ENCODE results near the gene RNF32.
"Not testable (repeated sequence)": the region's sequence is repeated elsewhere in the genome, so short reads cannot be mapped to it uniquely, and the experiment has no call there.

Gene RNF32

DNA sequence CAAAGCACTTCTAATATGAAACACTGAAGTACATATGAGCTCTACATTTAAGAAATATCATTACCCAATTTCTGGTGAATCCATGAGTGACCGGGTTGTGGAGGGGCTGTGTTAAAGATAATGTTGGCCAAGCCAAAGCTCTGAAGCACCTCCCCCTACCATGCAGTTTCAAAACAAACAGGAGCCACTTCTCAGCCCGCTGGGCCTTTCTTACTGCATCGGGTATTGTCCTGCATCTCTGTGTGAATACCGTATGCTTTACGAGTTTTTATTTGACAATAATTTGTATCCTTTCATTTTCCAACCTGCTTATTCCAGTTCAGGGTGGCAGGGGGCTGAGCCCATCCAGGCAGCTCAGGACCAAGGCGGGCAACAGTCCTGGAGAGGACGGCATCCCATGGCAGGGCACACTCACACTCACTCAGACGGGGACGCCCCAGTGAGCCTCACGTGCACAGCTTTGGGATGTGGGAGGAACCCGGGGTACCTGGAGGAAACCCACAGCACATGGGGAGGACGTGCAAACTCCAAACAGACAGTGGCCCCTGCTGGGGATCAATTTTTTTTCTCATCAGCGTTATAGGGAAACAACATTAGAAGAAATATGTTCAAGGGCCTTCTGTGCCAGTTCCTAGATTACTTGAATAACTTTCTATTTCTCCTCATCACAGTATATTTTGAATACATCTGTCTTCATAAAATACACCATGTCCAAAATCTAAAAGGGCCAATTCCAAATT lies 1.9 kb downstream of the RNF32 start:
- DNase-seq (ENCODE audit: low read depth in 2 of 2) = no peak

DNA sequence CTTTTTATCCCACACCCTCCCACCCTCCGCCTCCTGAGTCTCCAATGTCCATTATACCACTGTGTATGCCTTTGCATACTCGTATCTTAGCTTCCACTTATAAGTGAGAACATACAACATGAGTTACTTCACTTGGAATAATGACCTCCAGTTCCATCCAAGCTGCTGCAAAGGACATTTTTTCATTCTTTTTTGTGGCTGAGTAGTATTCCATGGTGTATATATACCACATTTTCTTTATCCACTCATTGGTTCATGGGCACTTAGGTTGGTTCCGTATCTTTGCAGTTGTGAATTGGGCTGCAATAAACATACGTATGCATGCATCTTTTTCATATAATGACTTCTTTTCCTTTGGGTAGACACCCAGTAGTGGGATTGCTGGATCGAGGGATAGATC lies 6.8 kb downstream of the RNF32 start:
- DNase-seq (ENCODE audit: low read depth in 2 of 2) = not testable (repeated sequence)

DNA sequence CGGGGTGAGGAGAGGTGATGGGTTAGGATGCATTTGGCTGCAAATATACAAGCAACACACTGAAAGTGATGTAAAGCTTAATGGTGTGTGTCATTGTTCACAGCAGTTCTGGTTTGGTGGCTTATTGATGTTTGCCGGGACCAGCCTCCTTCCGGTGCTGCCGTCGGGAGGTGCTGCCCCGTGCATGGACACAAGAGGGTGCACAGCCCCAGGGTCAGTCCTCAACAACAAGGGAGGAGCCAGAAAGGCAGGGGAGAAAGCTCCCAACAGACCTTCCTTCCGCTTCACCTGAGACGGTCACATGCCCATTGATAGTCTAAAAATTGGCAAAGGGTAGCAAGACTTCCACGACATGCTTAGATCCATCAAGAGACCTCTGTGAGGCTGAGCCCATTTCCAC lies 9.5 kb downstream of the RNF32 start:
- no peak for DNase-seq (ENCODE audit: low read depth in 2 of 2)

DNA sequence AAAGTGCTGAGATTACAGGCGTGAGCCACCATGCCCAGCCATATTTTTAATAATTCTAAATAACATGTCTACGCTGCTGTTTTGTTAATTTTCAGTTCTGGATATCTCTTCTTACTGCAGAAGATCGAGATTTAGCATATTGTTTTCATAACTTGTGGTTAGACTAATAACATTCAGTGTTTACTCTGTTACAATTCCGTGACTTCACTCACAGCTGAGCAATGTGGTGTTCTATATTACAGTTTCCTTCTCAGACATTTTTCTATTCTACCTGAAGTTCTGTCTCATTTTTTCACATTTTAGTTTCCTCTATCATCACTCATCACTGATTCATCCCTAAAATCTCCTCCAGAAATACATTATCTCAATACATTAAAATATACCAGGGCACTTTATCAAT lies 10.9 kb downstream of the RNF32 start:
- DNase-seq (ENCODE audit: low read depth in 2 of 2) = no peak

DNA sequence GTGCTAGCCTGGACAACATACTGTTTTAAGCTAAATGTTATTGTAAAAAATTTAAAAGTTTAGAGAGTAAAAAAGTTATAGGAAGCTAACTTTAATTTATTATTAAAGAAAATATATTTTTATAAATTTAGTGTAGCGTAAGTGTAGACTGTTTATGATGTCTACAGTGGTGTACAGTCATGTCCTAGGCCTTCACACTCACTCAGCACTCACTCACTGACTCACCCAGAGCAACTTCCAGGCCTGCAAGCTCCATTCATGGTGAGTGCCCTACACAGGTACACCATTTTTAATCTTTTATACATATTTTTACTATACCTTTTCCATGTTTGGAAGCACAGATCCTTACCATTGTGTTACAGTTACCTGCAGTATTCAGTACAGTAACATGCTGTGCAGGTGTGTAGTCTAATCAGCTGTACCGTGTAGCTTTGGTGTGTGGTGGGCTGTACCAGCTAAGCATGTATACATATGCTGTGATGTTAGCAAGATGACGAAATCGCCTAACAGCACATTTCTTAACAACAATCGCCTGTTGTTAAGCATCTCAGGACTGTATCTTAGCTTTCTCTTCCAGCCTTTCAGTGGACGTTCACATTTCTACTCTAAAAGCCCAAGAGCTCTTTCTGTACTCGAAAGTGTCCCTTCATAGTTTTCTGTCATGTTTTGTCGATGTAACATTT lies 12.5 kb downstream of the RNF32 start:
- no peak for DNase-seq (ENCODE audit: low read depth in 2 of 2)

DNA sequence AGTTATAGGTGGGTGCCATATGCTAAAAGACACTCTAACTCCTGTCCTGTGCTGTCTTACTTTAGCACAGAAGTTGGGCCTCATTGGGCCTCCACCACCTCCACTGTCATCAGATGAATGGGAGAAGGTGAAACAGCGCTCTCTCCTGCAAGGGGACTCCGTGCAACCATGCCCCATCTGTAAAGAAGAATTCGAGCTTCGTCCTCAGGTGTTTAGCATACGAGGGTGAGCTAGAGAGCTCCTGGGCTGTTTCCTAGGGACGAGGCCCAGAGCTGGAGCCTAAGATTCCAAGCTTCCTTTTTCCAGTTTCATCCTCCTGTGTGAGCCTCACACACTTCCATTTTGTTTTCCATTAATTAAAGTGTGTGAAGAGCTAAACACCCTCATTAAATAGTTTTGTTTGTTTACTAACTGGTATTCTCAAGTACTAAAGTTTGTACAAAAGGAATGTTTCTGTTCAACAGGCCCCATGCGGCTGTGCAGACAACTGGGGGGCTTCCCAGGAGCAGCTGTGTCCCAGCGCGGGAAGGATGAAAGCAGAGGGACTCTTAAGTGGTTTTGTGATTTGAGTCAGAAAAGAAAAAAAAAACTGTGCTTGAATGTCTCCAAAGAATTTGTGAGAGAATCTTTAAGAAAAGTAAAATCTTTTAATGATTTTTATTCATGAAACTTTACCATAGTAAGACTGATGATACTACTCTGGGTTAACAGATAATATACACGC lies 14.1 kb downstream of the RNF32 start:
- no peak for DNase-seq (ENCODE audit: low read depth in 2 of 2)

DNA sequence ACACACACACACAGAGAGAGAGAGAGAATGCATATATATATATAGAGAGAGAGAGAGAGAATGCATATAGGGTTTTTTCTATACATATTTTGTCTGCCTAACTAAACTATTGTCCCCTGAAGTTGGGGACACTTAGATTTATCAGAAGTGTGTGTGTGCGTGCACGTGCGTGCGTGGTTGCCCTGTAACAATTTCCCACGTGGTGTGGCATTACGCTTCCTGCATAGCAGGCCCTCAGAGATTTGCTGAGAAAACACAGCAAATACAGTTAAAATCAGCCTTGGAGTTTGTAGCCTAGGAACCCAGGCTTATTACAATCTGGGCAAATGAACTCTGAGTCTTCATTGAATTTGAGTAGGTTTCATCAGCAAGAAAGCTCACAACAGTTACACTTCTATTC lies 14.7 kb downstream of the RNF32 start:
- DNase-seq (ENCODE audit: low read depth in 2 of 2) = no peak

DNA sequence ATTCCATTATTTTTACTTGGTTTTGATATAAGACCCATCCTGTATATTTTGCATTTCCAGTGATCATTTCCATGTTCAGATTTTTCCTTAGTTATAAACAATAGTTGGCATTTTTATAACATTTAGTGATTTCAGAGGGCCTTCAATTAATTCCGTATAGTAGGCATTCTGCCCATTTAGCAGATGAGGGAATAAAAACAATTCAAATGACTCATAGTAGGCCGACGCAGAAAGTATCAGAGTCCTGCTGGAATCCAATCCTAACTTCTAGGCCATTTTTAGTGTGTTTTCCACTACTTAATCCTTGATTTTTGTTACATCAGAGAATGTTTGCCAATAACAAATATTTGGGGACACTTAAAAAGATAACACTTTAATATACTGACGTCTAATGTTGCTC lies 15.4 kb downstream of the RNF32 start:
- no peak for DNase-seq (ENCODE audit: low read depth in 2 of 2)

DNA sequence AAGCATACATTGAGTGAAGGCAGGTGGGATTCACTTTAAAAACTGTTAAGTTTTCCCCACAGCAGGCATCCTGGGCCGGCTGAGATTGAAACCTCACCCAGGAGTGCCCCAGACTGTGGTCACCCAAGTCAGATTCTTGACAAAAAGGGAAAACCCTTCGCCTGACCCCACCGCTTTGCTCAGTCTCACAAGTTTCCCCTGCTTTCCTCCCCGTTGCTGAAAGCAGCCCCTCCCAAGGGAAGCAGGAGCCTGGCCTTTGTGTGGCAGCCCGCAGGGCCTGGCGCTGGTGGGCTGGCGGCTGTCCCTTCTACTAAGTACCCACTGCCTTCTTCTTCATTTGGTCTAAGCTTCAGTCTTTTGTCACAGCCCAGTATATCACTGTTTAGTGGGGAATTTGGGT lies 16.0 kb downstream of the RNF32 start:
- no peak for DNase-seq (ENCODE audit: low read depth in 2 of 2)

DNA sequence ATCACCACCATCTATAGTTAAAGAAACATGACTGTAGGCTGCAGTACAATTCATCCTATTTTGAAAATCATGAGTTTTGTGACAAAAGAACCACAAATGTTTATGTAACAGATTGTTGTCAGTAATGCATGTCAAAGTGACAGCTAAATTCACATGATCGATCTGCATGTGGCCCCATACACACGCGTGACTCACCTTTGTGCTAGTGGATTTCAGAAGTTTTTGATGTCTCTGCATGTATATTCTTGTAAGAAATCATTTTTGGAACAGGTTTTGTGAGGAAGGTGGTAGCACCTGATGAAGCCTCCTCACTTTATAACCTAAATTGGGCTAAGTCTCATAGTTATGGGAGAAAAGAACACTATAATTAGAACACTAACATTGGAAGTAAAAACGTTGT lies 17.1 kb downstream of the RNF32 start:
- no peak for DNase-seq (ENCODE audit: low read depth in 2 of 2)

DNA sequence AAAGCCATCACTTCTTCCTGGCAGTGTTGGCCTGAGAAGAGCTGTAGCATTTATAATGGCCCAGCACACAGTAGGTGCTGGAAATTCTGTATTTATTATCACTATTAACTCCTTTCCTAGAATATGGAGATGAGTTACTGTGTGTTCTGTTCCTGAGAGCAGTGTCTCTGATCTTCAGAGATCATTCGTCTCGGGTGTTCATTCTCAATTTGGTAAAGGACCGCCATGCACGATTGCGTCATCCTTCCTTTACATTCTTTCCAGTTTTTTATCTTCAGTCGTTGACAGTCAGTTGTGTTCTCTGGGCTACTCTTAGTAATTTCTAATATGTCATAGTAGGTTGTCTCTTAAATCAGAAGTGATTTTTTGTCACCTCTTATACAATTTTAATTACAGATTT lies 18.6 kb downstream of the RNF32 start:
- DNase-seq (ENCODE audit: low read depth in 2 of 2) = no peak

DNA sequence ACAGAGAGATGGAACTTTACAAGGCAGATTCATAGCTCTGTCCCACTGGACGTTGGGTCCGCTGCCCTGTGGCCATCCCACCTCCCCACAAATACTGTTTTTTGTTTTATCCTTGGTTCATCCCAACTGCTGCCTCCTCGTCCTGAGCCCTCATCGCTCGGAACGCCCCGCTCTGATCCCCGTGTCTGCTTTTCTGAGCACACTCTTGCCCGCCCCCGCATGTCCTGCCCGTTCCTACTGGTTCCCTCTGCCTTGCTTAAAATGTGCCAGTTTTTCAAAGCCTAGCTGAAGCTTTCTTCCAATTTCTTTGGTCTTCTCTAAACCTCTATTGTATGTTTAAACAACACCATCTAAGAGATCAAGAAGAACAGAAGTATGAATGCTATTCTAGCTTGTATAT lies 19.4 kb downstream of the RNF32 start:
- DNase-seq (ENCODE audit: low read depth in 2 of 2) = no peak

DNA sequence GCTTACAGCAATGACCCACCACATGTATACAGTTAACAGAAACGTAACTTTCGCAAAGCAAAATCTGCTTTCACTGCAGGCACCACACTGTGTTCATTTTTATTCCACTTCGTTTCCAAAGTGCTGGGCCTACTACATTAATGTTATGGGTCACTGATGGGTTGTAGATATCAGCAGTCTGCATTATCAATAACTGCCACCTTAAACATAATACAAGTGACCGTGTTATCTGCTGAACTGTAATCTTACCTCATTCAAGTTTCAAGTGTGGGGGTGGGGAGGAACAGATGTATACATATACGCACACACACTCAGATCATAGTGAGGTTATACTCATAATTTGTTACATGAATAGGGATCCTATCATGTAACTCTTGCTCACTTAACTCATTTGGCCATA lies 21.1 kb downstream of the RNF32 start:
- no peak for DNase-seq (ENCODE audit: low read depth in 2 of 2)

DNA sequence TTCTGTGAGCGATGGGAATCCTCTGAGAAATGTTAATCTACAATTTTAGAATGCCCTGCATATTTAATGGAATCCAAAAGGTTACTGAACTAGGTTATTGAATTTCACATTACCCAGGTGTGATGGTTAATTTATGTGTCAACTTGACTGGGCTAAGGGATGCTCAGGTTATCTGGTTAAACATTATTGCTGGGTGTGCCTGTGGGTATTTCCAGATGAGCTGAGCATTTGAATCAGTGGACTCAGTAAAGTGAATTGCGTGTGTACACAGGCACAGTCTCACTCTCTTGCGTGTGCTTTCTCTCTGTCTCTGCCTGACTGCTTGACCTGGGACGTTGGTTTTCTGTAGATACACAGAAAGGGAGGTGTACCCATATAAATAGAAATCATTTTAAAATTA lies 21.7 kb downstream of the RNF32 start:
- DNase-seq (ENCODE audit: low read depth in 2 of 2) = no peak

DNA sequence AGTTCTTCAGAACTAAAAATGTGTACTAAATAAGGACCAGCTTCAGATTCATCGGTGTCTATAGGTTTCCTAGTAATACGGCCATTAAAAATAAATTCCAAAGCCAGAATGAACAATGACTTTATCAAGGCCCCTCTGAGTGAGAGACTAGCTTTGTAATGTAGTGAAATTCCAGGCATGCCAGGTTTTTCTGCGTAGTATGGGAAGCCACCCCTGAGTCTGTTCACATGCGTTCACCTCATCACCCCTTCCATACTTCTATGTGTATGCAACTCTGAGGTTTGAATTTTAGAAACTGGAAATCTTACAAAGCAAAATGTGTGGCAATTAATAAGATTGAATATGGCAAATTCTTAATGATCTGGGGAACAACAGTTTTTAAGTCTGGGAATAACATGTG lies 24.5 kb downstream of the RNF32 start:
- no peak for DNase-seq (ENCODE audit: low read depth in 2 of 2)

DNA sequence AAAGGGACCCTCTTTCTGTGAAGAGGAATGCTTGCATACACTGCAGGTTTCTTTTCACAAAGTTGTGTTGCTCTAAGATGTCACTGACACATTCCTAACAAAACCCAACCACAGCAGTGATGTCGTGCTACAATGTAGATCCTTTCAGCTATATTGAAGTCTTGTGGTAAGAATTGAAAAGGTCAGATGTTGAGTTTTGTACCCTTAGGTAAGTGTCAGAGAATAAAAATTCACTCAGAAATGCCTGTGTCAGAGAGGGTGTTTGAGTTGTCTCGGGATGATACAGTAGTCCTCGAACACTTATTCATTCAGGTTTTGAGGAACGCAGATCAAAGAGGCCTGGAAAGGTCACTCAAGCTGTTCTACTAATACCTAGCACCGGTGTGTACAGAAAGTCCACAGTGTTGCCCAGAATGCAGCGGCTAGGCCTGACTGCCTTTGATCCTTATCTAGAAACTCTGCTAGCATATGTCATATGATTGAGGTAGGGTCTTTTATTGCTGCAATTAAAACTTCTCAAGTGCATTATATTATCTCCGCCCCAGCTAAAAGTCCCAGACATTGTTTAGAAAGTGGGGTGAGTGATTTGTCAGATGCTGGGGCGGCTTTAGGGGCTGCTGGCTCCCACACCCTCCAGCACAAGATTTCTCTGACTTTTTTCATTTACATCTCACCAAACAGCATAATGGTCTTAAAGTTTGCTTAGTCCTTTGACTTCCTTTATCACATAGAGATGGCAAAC lies 26.0 kb downstream of the RNF32 start:
- no peak for DNase-seq (ENCODE audit: low read depth in 2 of 2)

DNA sequence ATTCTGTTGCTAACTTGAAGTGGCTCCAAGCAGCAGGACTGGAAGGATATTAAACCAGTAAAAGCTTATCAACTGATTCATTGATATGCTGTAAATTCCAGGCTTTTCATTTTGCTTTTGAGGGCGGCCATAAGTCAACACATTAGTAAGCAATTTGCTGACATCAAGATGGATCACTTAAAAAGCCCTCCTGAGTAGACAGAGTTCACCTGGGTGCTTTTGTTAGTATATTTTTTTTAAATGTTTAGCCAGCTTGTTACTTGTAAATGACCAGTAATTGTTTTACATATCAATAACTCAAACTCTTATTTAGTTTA lies 26.5 kb downstream of the RNF32 start:
- DNase-seq (ENCODE audit: low read depth in 2 of 2) = no peak

DNA sequence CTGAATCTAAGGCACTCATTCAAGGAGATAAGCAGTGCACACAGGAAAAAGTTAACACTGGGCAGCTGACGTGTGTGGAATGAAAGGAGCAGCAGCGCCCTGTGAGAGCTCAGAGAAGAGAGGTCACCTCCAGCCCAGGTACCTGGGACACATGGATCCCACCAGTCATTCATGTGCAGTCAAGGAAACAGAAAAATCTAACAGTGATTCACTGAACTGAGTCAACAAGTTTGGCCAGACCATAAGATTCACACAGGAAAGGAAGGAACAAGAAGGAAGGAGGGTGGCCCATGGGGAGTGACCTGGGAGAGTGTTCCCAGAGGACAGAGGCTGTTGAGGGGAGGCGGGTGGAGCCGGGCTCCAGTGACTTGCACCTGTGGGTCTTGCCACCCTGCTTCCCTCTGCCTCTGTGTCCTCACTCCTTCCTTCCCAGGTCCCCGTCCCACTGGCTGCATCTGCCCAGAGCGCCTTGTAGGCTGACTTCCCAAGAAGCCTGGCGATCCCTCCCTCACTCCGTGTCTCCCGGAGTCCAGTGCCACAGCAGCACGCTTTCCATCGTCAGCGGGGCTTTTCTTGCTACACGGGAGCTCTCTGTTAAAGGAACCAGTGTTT lies 27.7 kb downstream of the RNF32 start:
- DNase-seq (ENCODE audit: low read depth in 2 of 2) = no peak

DNA sequence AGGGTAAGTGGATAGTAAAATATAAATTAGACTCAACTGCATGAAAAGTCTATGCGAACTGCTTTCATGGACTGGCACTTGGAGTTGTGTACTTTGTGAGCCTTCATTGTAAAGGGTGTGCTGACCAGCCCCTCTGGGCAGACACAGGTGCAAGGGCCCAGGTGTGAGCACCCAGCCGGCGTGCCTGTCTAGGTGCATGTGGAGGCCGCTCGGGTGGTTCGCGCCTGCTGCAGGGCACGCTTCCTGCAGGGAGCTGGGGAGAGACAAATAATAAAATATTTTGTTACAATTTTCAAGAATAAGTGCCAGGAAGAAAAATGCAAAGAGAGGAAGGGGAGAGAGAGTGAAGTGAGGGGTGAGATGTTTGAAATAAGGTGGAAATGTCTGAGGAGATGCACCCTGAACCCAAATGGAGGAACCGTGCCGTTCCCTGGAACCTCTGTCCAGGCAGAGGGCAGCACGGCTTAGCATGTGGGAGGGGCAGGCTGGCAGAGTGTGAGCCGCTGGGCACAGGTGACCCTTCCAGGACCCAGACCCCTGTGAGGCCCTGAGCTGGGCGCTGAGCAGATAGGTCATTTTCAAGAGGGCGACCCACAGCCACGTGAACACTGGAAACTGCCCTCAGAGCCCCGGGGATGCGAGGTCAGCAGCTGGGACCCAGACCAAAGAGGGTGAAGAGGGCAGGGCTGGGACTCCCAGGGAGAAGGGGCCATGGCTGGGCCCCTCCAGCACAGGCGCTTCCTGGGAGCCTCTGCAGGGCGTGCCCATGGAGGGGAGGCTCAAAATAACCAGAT lies 28.7 kb downstream of the RNF32 start:
- DNase-seq (ENCODE audit: low read depth in 2 of 2) = no peak

DNA sequence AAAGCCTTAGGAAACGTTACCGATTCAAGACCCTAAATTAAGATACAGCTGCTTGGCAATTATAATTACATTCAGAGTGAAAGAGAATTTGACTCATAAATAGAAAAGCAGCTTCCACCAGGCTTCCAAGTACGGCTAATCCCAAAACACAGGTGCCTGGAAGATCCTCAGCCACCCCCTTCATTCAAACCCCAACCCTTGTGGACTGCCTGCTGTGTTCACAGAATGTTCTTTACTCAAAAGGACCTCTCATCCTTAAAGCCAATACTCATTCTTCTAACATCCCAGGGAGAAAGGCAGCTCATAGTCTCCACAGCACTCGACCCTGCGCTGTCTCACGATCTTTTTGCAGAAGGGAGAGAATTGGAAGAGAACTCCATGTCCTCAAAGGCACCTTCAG lies 32.9 kb downstream of the RNF32 start:
- DNase-seq (ENCODE audit: low read depth in 2 of 2) = no peak

DNA sequence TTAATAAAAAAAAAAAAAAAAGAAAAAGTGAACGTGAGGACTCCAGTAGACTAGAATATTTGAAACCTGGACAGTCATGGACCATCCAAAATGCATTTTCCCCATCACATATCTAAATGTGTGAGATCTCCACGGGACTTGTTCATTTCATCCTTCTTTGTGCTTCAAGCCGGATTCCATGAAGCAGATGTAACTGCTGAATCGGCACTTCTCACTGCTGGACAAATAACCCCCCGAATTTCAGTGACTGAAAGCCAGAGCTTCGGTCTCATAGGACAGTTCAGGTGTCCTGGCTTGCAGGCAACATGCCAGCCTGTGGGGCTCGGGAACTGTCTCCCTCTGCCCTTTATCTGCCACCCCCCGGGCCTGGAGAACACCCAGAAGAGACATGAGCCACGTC lies 33.3 kb downstream of the RNF32 start:
- DNase-seq (ENCODE audit: low read depth in 2 of 2) = no peak
